Stimulated activated CD4-positive, alpha-beta T cell treated with anti-CD3 and anti-CD28 coated beads, Interleukin-12 subunit alpha, Interleukin-12 subunit beta, amount 100 ng/mL, for 4 hours (primary cell): ENCODE results near the gene GBP3.
"Not testable (repeated sequence)": the region's sequence is repeated elsewhere in the genome, so short reads cannot be mapped to it uniquely, and the experiment has no call there.

ENCODE experiments used
- DNase-seq: peaks from one replicate; pipeline ENCODE4 v3.0.0-alpha.2; 2020

Gene GBP3

DNA sequence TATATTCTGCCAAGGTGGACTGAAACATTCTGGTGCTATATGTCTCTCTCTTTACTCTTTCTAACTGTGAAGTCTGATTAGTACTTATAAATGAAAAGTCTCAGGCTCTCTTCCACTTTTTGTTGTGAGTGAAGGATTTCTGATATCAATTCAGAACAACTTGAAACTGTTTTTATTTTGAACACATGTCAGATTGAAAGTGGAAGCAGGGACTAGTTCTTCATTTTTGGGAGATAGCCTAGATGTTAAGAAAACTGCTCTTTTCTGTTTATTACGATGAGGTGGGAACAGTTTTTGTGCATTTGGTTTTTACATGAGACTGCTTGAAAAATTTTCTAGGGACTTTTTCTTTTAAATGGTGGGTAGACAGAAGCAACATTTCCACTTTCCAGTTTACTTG, 14.5 kb upstream of the GBP3 start:
- DNase-seq = no peak

DNA sequence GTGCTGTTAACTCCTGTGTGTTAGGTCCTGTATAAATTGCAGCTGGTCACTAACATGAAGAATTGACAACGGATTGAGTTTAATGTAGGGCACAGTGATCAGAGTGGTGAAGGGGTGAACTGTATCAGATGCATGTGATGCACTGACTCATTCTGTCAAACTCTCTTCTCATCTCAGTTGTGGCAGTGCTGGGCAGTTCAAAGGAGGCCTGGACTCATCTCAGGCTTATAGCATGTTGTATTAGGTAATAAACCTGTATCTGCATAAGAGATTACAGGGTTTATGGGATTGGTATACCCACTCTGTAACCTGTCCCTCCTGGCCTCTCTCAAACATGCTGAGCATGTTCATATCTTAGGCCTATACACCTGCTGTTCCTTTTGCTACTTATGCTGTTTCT, 12.4 kb upstream of the GBP3 start:
- no peak for DNase-seq

DNA sequence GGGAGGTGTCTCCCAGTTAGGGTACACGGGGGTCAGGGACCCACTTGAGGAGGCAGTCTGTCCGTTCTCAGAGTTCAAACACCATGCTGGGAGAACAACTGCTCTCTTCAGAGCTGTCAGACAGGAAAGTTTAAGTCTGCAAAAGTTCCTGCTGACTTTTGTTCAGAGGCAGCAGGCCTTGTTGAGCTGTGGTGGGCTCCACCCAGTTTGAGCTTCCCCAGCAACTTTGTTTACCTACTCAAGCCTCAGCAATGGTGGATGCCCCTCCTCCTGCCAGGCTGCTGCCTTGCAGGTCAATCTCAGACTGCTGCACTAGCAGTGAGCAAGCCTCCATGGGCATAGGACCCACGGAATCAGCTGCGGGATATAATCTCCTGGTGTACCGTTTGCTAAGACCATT, 11.3 kb upstream of the GBP3 start:
- DNase-seq = not testable (repeated sequence)

DNA sequence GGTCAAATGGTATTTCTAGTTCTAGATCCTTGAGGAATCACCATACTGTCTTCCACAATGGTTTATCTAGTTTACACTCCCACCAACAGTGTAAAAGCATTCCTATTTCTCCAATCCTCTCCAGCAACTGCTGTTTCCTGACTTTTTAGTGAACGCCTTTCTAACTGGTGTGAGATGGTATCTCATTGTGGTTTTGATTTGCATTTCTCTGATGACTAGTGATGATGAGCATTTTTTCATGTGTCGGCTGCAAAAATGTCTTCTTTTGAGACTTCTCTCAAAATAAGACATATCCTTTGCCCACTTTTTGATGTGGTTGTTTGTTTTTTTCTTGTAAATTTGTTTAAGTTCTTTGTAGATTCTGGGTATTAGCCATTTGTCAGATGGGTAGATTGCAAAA, 6.4 kb upstream of the GBP3 start:
- DNase-seq = not testable (repeated sequence)

DNA sequence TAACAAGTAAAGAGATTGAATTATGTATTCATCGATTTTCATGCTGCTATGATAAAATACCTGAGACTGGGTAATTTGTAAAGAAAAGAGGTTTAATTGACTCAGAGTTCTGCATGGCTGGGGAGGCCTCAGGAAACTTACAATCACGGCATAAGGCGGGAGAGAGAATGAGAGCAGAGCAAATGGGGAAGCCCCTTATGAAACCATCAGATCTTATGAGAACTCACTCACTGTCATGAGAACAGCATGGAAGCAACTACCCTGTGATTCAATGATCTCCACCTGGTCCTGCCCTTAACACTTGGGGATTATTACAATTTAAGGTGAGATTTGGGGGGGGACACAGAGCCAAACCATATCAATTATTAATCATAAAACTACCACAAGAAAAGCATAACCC, 3.3 kb upstream of the GBP3 start:
- DNase-seq = no peak

DNA sequence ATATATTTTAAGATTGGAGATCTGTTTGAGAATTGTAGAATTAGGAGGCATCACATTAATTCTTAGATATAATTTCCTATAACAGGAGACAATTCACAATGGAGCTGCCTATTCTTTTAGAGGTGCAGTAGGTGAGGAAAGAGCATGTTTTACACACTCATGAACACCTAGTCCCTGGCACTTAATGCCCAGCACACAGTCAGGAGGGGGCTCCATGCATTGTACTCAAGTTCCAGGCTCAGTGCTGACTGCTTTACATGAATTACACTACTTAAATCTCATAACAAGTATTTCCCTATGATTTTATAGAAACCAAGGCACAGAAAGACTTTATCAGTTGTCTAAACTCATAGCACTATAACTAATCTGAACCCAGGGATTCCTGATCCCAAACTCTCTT, 360 bp upstream of the GBP3 start:
- no peak for DNase-seq

DNA sequence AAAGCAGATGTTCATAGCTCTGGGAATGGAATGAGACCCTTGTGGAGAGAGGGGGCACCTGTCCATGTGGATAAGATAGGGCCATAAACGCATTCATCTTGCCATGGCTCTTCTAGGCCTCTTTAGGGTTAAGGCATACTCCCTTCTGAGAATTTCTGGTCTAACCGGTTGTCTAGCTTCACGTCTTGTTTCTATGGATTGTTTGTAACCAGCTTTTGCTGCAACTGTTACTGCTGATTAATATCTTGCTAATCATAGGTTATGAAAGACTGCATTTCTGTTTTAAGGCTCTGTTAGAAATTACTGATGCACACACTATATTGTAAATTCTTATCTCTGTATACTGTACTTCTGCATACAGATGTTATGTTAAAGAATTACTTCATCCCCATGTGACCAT, 4.3 kb downstream of the GBP3 start:
- DNase-seq = not testable (repeated sequence)

DNA sequence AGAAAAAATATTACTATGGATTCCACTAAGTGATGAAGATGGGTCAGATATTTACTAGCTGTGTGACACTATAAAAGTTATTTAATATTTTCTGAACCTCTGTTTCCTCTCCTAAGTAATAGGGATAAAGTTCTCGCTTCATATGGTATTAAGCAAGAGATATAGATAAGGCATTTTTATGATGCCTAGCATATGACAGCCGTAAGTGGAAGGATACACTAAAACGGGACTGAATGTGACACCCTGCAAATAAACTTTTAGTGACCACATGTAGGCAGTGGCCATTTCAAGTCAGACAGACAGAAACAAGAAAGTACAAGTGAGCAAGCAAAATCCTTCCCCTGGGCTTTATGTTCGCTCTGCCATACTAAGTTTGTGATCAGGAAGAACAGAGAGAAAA, 14.2 kb downstream of the GBP3 start:
- DNase-seq = no peak

DNA sequence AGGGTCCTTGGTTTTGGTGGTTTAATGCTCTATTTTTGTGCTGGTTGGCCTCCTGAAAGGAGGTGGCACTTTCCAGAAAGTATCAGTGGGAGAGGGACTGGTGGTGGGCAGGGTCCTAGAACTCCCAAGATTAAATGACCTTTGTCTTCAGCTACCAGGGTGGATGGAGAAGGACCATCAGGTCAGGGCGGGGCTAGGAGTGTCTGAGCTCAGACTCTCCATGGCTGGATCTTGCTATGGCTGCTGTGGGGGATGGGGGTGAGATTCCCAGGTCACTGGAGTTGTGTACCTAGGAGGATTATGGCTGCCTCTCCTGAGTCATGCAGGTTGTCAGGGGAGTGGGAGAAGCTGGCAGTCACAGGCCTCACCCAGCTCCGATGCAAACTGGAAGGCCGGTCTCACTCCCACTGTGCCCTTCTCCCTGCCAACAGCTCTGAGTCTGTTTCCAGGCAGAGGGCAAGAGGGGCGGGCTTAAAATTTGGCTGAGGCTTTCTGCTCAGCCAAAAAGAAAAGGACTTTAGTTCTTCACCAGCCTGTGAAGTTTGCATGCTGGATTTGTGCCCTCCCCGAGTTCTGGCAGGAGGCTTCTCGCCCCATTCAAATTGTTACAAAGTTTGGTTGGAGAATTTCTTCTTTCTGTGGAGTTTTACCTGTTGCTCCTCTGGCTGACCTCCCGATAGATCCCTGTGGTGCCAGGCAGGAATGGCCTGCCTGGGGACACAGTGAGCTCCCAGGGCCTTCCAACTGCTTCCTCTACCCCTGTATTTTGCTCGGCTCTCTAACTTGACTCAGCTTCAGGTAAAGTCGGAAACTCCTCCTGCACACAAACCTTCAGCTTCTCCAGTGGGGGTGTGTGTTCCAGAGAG, 17.1 kb downstream of the GBP3 start:
- no peak for DNase-seq

DNA sequence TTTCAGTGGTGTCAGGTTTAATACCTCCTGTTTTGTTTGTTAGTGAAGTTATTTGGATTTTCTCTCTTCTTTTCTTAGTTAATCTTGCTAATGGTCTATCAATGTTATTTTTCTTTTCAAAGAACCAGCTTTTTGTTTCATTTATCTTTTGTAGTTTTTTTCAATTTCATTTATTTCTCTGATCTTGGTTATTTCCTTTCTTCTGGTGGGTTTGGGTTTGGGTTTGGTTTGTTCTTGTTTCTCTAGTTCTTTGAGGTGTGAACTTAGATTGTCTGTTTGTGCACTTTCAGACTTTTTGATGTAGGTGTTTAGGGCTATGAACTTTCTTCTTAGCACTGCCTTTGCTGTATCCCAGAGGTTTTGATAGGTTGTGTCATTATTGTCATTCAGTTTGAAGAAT, 20.5 kb downstream of the GBP3 start:
- DNase-seq = not testable (repeated sequence)

DNA sequence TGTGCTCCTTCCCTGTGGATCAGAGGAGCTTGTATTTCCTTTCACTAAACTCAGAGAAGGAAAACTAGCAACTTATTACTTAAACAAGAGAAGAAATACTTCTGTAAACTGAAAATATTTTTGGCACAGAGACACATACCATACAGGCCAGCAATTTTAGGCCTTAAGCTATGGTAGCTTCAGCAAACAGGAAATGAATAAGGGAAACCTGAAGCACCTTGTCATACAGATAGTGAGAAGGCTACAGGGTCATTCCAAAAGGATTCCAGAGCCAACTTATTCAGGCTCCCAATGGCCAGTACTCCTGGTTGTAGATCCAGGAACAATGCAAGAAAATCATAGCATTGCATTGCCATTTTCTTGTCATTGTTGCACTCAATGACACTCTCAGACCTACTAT, 21.2 kb downstream of the GBP3 start:
- DNase-seq = no peak

DNA sequence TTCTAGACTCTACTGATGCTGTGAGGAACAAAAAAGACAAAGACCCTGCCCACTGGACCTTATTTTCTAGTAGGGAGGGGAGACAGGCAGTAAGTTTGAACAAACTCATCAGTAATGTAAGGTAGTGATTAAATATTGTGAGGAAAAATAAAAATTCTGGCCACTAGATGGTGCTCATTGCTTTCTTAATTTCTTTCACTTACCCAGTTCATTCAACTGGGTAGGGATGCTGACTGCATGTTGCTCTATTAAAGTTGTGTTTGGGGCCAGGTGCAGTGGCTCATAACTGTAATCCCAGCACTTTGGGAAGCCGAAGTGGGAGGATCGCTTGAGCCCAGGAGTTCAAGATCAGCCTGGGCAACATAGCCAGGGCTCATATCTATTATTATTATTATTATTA, 23.9 kb downstream of the GBP3 start:
- no peak for DNase-seq

DNA sequence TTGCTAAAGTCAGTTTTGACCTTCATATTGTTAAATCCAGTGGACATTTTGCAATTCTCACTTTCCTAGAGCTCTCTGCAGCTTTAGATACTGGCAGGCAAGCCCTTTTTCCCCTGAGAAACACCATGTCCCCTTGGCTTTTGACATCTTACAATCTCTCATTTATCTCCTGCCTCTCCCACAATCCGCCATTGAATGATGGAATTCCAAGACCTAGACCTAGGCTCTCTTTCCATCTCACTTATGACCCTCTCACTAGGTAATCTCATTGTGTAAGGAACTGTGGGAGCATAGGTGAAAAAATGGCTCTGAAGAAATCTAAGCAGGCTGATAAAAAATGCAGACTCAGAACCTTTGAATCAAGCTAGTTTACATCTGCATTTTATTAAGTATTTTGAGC, 32.2 kb downstream of the GBP3 start:
- DNase-seq = no peak

DNA sequence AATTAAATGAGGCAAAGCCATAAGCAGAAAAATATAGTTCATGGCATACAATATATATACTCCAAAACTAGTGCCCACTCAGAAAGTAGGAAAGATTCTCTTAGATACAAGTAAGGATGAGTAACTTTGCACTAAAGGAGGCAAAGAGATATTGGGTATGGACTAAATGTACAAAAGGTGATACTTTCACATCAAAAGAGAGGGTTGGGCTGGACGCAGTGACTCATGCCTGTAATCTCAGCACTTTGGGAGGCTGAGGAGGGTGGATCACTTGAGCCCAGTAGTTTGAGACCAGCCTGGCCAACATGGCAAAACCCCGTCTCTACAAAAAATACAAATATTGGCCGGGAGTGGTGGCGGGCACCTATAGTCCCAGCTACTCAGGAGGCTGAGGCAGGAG, 37.0 kb downstream of the GBP3 start:
- DNase-seq = no peak

DNA sequence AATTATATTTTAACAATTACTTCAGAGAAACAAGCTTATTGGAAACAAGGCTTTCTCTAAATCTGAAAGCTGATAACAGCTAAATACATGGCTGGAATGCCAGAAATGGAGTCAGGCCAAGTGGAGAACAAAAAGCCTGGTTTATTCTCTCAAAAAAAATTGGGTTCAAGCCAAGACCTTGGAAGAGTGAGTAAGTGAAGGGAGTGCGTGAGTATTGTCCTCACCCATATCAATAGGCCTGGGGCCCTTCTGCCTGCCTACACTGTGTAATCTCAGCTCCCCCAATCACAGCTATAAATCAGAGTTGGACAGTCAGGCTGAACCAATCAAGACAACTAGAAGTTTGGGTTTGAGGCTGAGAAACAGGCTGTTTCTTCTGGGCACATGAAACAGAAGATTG, 37.6 kb downstream of the GBP3 start:
- DNase-seq = no peak

DNA sequence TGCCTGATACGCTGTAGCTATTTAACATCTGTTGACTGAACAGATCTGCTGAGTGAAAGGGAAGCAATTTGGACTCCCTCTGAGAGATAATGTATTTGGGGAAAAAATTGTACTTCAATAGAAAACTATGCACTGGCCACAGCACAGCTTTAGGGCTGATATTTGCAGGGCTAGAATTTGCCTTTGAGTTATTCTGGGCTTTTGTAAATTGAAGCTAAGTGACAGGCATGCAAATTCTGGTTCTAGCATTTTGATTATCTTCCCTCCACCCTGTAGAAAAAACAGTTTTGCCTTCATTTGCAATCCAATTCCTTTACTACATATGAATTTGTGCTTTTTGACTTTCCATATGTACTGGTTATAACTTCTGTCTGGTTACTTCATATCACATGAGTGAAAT, 38.1 kb downstream of the GBP3 start:
- no peak for DNase-seq

DNA sequence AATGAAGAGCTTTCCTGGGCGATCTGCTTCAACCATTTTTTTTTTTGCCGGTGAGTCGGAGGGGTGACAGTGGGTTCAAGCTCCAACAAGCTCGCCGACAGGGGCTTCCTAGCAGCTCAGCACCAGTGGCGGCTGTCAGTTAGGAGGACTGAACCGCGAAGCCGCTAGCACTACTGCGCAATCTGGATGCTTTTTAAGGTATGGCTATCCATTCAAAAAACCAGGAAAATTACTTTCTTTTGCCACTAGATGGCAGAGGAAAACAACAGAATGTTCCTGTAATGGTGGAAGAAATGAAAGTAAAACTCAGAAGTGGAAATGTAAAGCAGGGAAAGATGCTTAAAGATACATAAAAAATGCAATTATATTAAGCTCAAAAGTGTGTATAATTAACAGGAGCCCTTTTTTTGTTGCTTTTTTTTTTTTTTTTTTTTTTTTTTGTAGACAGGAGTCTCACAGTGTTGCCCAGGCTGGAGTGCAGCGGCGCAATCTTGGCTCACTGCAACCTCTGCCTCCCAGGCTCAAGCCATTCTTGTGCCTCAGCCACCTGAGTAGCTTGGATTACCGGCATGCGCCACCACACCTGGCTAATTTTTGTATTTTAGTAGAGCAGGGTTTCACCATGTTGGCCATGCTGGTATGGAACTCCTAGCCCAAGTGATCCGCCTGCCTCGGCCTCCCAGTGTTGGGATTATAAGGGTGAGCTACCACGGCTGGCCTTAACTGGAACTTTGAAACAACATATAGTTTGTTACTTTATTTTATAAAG, 38.7 kb downstream of the GBP3 start:
- DNase-seq = no peak

DNA sequence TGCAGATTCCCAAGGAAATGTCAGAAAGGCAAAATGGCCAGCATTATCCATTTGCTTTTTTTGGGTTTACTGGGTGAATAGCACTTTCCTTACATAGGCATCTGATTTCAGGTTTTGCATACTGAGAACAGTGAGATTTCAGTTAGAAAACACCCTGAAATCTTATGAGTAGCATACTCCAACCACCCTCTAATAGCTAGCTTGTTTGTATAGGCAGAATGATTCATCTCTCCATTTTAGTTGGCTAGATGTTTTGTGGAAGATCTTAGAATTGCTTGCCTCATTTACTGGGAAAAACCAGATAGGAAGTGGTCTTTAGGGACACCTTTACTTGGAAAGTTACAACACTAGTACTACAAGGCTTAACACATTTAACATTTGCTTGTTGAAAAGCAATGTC, 40.6 kb downstream of the GBP3 start:
- no peak for DNase-seq

DNA sequence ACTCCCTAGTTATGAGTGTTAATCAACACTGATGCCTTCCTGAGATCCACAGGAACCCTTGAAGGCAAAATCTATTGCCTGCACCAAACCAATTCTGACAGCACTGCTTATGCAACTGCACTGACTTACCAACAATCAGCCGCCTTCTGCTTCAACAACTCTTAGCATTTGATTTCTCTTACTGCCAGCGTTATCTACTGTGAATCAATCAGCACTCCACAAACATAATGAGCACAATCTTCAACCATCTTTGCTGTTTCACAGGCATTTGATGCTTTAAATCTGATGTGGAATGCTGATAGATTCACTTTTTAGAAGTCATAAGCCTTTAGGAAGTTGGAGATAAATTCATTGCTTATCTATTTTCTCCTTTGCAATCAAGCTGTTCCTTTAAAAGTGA, 41.2 kb downstream of the GBP3 start:
- DNase-seq = not testable (repeated sequence)

DNA sequence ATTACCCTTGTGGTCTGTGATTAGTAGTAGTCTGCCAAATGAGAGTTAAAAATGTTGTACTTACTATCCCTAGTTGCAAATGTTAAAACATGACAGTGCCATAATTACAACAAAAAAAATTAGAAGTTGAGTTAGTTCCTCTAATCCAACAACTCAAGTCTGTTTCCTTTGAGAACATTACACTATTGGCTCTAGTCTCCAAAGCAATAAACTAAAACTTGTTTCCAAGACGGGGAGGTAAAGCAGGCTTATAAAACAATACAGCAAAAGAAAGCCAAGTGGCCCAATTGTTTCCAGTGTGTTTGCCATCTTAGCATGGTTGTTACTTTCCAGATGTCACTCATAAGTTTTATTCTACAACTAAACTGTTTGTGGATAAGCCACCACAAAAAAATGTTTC, 41.8 kb downstream of the GBP3 start:
- no peak for DNase-seq

DNA sequence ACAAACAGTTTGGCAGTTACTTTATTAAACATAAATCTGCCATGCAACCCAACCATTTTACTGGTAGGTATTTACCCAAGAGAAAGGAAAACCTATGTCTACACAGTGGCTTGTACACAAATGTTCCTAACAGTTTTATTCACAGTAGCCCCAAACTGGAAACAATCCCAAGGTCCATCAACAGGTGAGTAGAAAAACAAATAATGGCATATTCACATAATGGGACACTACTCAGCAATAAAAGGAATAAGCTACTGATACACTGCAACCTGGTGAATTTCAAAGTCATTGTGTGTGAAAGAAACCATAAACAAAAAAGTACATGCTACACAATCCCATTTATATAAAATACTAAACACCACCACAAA, 42.9 kb downstream of the GBP3 start:
- no peak for DNase-seq

DNA sequence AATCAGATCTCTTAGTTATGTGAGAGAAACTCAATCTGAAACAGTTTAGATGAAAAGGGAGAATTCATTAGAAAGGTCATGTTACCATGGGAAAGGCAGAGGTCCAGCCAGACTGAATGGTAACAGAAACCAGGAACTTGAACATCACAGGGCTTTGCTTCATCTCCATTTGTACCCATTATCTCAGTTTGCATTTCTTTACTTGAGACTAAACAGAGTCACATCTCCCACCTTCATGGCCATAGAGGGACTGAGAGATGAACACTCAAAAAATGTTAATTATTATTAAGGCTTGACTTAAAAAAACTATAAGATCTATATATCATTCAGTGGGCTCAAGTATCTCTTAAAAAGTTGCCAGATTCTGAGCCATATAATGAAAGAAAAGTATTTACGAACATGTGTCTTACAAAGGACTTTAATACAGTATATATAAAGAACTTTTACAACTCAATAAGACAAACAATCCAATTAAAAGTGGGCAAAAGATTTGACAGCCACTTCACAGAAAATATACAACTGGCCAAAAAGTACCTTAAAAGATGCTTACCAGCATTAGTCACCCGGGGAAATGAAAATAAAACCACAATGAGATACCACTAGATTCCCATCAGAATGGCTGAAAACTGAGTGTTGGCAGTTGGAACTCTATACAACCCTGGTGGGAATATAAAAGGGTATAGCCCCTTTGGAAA, 43.5 kb downstream of the GBP3 start:
- DNase-seq = no peak

DNA sequence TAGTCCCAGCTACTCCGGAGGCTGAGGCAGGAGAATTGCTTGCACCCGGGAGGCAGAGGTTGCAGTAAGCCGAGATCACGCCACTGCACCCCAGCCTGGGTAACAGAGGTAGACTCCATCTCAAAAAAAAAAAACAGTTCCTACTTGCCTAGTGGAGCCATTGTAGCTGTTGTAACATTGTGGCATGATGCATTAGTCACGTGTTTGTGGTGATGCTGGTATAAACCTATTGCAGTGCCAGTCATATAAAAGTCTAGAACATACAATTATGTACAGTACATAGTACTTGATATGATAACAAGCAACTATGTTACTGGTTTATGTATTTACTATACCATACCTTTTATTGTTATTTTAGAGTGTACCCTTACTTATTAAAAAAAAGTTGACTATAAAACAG, 46.4 kb downstream of the GBP3 start:
- no peak for DNase-seq

DNA sequence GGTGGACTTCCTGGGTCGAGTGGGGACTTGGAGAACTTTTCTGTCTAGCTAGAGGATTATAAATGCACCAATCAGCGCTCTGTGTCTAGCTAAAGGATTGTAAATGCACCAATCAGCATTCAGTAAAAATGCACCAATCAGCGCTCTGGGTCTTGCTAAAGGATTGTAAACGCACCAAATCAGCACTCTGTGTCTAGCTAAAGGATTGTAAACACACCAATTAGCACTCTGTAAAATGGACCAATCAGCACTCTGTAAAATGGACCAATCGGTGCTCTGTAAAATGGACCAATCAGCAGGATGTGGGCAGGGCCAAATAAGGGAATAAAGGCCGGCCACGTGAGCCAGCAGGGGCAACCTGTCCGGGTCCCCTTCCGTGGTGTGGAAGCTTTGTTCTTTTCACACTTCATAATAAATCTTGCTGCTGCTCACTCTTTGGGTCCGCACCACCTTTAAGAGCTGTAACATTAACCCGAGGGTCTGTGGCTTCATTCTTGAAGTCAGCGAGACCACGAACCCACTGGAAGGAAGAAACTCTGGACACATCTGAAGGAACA, 48.0 kb downstream of the GBP3 start:
- DNase-seq = not testable (repeated sequence)
